Breast epithelium (tissue), 4 donors: ENCODE data around the gene TASP1. TPM values are rescaled to one million over a fixed set of nuclear protein-coding genes. Genes with fewer than 3 reads are reported as not detected.

ENCODE experiments used
- DNase-seq, 2 donors: peaks; one replicate each; pipeline ENCODE4 v3.0.0-alpha.2; 2019; ENCODE audit warnings: low spot score in 2 of 2
- H3K27ac ChIP-seq, 2 donors: fragments of 200-600 bp; sonication (generic) in 1 of 2; one replicate each; pipeline ENCODE4 v1.5.1; 2016 to 2019; ENCODE audit warnings: mild to moderate bottlenecking in 1 of 2
- H3K27me3 ChIP-seq, 2 donors: fragments of 200-600 bp; sonication (generic) in 1 of 2; one replicate each; pipeline versions ENCODE4 v1.5.1 to v1.6.0; 2017 to 2019; ENCODE audit warnings: control low read depth in 1 of 2, mild to moderate bottlenecking in 1 of 2
- H3K36me3 ChIP-seq: fragments of 200-600 bp; one replicate; pipeline ENCODE4 v1.5.1; 2019
- H3K4me1 ChIP-seq, 2 donors: fragments of 200-600 bp; sonication (generic); one replicate each; pipeline ENCODE4 v1.5.1; 2016 to 2019; ENCODE audit warnings: control low read depth in 1 of 2
- H3K4me3 ChIP-seq, 3 donors: fragments of 200-600 bp; sonication (generic); 1 replicate in 2 of 3; 2 replicates in 1 of 3; pipeline ENCODE4 v1.5.1; 2016 to 2019; ENCODE audit warnings: mild to moderate bottlenecking in 3 of 3, moderate library complexity in 2 of 3
- H3K9me3 ChIP-seq, 2 donors: fragments of 200-600 bp; sonication (generic) in 1 of 2; one replicate each; pipeline ENCODE4 v1.5.1; 2016 to 2019; ENCODE audit warnings: control low read depth in 1 of 2
- CTCF ChIP-seq, 3 donors: fragments of 450-650 bp; IDR thresholded peaks; one replicate each; pipeline ENCODE4 v1.5.1; 2016 to 2017; ENCODE audit warnings: antibody characterized with exemption in 3 of 3, mild to moderate bottlenecking in 3 of 3, moderate library complexity in 3 of 3
- POLR2A ChIP-seq: fragments of 450-650 bp; IDR thresholded peaks from one replicate; pipeline ENCODE4 v1.6.1; 2016; ENCODE audit warnings: antibody characterized with exemption, mild to moderate bottlenecking, moderate library complexity
- POLR2AphosphoS5 ChIP-seq, 3 donors: sonication (generic); formaldehyde crosslinking; IDR thresholded peaks; one replicate each; pipeline ENCODE4 v1.6.1; 2017; ENCODE audit warnings: antibody characterized with exemption in 3 of 3
- intact Hi-C: fragments of 100-400 bp; cut with DNase I; formaldehyde crosslinking; loops from one replicate; pipeline ENCODE4 v1.15.1; 2023; ENCODE audit warnings: low total_unique reads
- total RNA-seq, 3 donors: library from RNA; depleted of rRNA; stranded (reverse); fragments of >200 nt; gene quantifications; one replicate each; pipeline ENCODE4 v1.1.0, GENCODE V29; 2016

TASP1 gene
- total RNA-seq, 3 donors from 2014 or later: 12.0 to 26.1 (median 19.0) TPM

GRCh38 chr20:13418263-13419229, 220.2 kb downstream of the TASP1 start:
- intact Hi-C loops: no loop called here
- Histone ChIP-seq H3K27me3 (no peaks in the 10 kb centered on the region), H3K4me1 (no peaks in the 10 kb centered on the region), H3K36me3 (no peaks in the 10 kb centered on the region), H3K9me3 (no peaks in the 10 kb centered on the region), H3K27ac (no peak overlapping the region), H3K4me3 (no peak overlapping the region)
- no peak for DNase-seq
- TF ChIP-seq POLR2AphosphoS5 (IDR thresholded peaks at IDR 0.05) (no peak), POLR2A (no peak), CTCF (IDR thresholded peaks at IDR 0.05) (no peak)

GRCh38 chr20:13416531-13416930, 222.2 kb downstream of the TASP1 start:
- Histone ChIP-seq H3K36me3 (no peaks in the 10 kb centered on the region), H3K9me3 (no peaks in the 10 kb centered on the region), H3K27ac (no peak overlapping the region), H3K4me3 (no peak overlapping the region), H3K27me3 (no peaks in the 10 kb centered on the region), H3K4me1 (no peaks in the 10 kb centered on the region)
- no peak for TF ChIP-seq POLR2A
- no peak for TF ChIP-seq POLR2AphosphoS5 (IDR thresholded peaks at IDR 0.05)
- no peak for TF ChIP-seq CTCF (IDR thresholded peaks at IDR 0.05)
- intact Hi-C loops: no loop called here
- DNase-seq: no peak

- Histone ChIP-seq H3K4me1 (no peaks in the 10 kb centered on the region), H3K27me3 (no peaks in the 10 kb centered on the region), H3K36me3 (no peaks in the 10 kb centered on the region), H3K4me3 (no peak overlapping the region), H3K27ac (peak overlapping the region; percentile 70 to 74), H3K9me3 (no peaks in the 10 kb centered on the region)
- intact Hi-C loops: no loop called here
- DNase-seq: peak in 1 of 2 donors; percentile 23
- no peak for TF ChIP-seq CTCF (IDR thresholded peaks at IDR 0.05)
- TF ChIP-seq POLR2AphosphoS5 (IDR thresholded peaks at IDR 0.05): no peak
- no peak for TF ChIP-seq POLR2A
Observed at GRCh38 chr20:13412806-13413445, 225.8 kb downstream of the TASP1 start.

- H3K36me3 ChIP-seq: no peaks in the 10 kb centered on the region
- no peaks in the 10 kb centered on the region for H3K27me3 ChIP-seq
- intact Hi-C loops: no loop called here
- no peak overlapping the region for H3K4me3 ChIP-seq
- H3K27ac ChIP-seq: no peak overlapping the region
- TF ChIP-seq POLR2A: no peak
- TF ChIP-seq CTCF (IDR thresholded peaks at IDR 0.05): no peak
- no peak for TF ChIP-seq POLR2AphosphoS5 (IDR thresholded peaks at IDR 0.05)
- H3K9me3 ChIP-seq: no peaks in the 10 kb centered on the region
- no peak for DNase-seq
- no peaks in the 10 kb centered on the region for H3K4me1 ChIP-seq
Observed at GRCh38 chr20:13404293-13404692, 234.4 kb downstream of the TASP1 start.

GRCh38 chr20:13403453-13403852, 235.3 kb downstream of the TASP1 start:
- H3K4me3 ChIP-seq: no peak overlapping the region
- no peaks in the 10 kb centered on the region for H3K36me3 ChIP-seq
- no peak overlapping the region for H3K27ac ChIP-seq
- TF ChIP-seq POLR2AphosphoS5 (IDR thresholded peaks at IDR 0.05): no peak
- TF ChIP-seq CTCF (IDR thresholded peaks at IDR 0.05): no peak
- TF ChIP-seq POLR2A: no peak
- no peaks in the 10 kb centered on the region for H3K27me3 ChIP-seq
- DNase-seq: no peak
- no peaks in the 10 kb centered on the region for H3K4me1 ChIP-seq
- H3K9me3 ChIP-seq: no peaks in the 10 kb centered on the region
- intact Hi-C loops: no loop called here
